OCI-LY7 (cell line): Measurements from ENCODE around the gene POLDIP3. TPM values are rescaled to one million over a fixed set of nuclear protein-coding genes. Genes with fewer than 3 reads are reported as not detected.

ENCODE experiments used
- BruUV-seq: library from RNA; stranded (reverse); fragments of 400-500 nt; replicated peaks from 2 replicates; lab custom pipeline; 2021; lab: Mats Ljungman, UMichigan
- CTCF ChIA-PET: fragments of 300-600 bp; sonication (Branson Sonifier 250); formaldehyde crosslinking; loops from one replicate; lab custom pipeline; 2022; ENCODE audit warnings: antibody characterized with exemption; ENCODE audit not compliant: unreplicated experiment; lab: Charles Lee
- POLR2A ChIA-PET: fragments of 300-600 bp; sonication (Branson Sonifier 250); formaldehyde crosslinking; loops from one replicate; lab custom pipeline; 2022; ENCODE audit warnings: antibody characterized with exemption; lab: Charles Lee
- DNase-seq: peaks from one replicate; pipeline ENCODE4 v3.0.0-alpha.2; 2015; ENCODE audit warnings: low spot score
- H2AFZ ChIP-seq: fragments of 200-600 bp; sonication (generic), shearing (Covaris generic); 2 replicates; pipeline ENCODE4 v1.6.1; 2014; ENCODE audit warnings: mild to moderate bottlenecking, antibody characterized with exemption, low read length, moderate library complexity
- H3K27ac ChIP-seq: fragments of 200-600 bp; sonication (generic); 2 replicates; pipeline ENCODE4 v1.5.1; 2014; ENCODE audit warnings: mixed run types, low read depth, mild to moderate bottlenecking, moderate library complexity, low read length, inconsistent platforms; ENCODE audit not compliant: poor library complexity, severe bottlenecking
- H3K36me3 ChIP-seq: fragments of 200-600 bp; sonication (generic); 2 replicates; pipeline ENCODE4 v1.6.1; 2014; ENCODE audit warnings: mild to moderate bottlenecking, antibody characterized with exemption, low read length, moderate library complexity, mixed read lengths; ENCODE audit not compliant: insufficient read depth
- H3K4me1 ChIP-seq: fragments of 200-600 bp; sonication (generic); 2 replicates; pipeline ENCODE4 v1.5.1; 2014; ENCODE audit warnings: mild to moderate bottlenecking, low read length; ENCODE audit not compliant: insufficient read depth, poor library complexity, severe bottlenecking
- H3K4me2 ChIP-seq: fragments of 200-600 bp; sonication (generic); 2 replicates; pipeline ENCODE4 v1.6.1; 2014; ENCODE audit warnings: mild to moderate bottlenecking, low read length
- H3K4me3 ChIP-seq: fragments of 200-600 bp; sonication (generic); 2 replicates; pipeline ENCODE4 v1.5.1; 2014; ENCODE audit warnings: mild to moderate bottlenecking, low read depth, low read length; ENCODE audit not compliant: poor library complexity, severe bottlenecking
- H3K79me2 ChIP-seq: fragments of 200-600 bp; sonication (generic); 2 replicates; pipeline ENCODE4 v1.6.1; 2016; ENCODE audit warnings: low read depth, mild to moderate bottlenecking, low read length, moderate library complexity, mixed read lengths; ENCODE audit not compliant: insufficient read depth
- H3K9me2 ChIP-seq: fragments of 200-600 bp; sonication (generic); 2 replicates; pipeline ENCODE4 v1.6.1; 2016; ENCODE audit warnings: mild to moderate bottlenecking, low read length, mixed read lengths; ENCODE audit not compliant: insufficient read depth
- H3K9me3 ChIP-seq: fragments of 200-600 bp; sonication (generic); 2 replicates; pipeline ENCODE4 v1.6.1; 2014; ENCODE audit warnings: mild to moderate bottlenecking, mixed run types, low read length, mixed read lengths
- H4K20me1 ChIP-seq: fragments of 200-600 bp; sonication (generic); 2 replicates; pipeline ENCODE4 v1.6.1; 2014; ENCODE audit warnings: mild to moderate bottlenecking, antibody characterized with exemption, low read length, moderate library complexity, mixed read lengths; ENCODE audit not compliant: insufficient read depth
- CTCF ChIP-seq: fragments of 200-600 bp; sonication (generic); conservative IDR thresholded peaks from 2 replicates; pipeline ENCODE4 v1.5.1; 2014; ENCODE audit warnings: mild to moderate bottlenecking, antibody characterized with exemption, low read length, moderate library complexity, mixed read lengths
- EZH2phosphoT487 ChIP-seq: fragments of 200-600 bp; sonication (generic); IDR thresholded peaks from 2 replicates; pipeline ENCODE4 v1.6.1; 2018; ENCODE audit warnings: low read depth, borderline replicate concordance, mild to moderate bottlenecking, mixed run types, antibody characterized with exemption, low read length, moderate library complexity, mixed read lengths
- intact Hi-C: fragments of 100-400 bp; cut with micrococcal nuclease; formaldehyde crosslinking; loops from one replicate; pipeline ENCODE4 v1.10.0; 2022; ENCODE audit not compliant: unreplicated experiment
- total RNA-seq, 2 experiments: library from RNA; depleted of rRNA in 1 of 2; stranded (reverse); fragments of >200 nt in 1 of 2; shearing (Covaris generic) in 1 of 2; gene quantifications; 2 replicates each; pipeline ENCODE4 v1.2.3, GENCODE V29; 2014 to 2022

POLDIP3 gene
- total RNA-seq, 2 experiments from 2014 or later: 70.7 to 73.5 TPM

GRCh38 chr22:42622061-42622710 is 7.5 kb upstream of the POLDIP3 start:
- no peaks in the 10 kb centered on the region for H3K79me2 ChIP-seq
- H3K9me3 ChIP-seq: no peaks in the 10 kb centered on the region
- ChIA-PET CTCF (no interaction called here), POLR2A (no interaction called here)
- no peak overlapping the region for H3K4me2 ChIP-seq
- no peaks in the 10 kb centered on the region for H4K20me1 ChIP-seq
- intact Hi-C loops: loop anchor here (2.0 to 5.0 kb wide), 2 partner anchors 27 to 140 kb away; partner anchors contain the start of gene CYB5R3
- peaks cover 25% of the 10 kb centered on the region for H3K36me3 ChIP-seq
- no TSS peak for BruUV-seq
- TF ChIP-seq EZH2phosphoT487: no peak
- no peak for TF ChIP-seq CTCF
- no peak for DNase-seq
- no peak overlapping the region for H2AFZ ChIP-seq
- no peaks in the 10 kb centered on the region for H3K9me2 ChIP-seq
- H3K4me1 ChIP-seq: peaks cover 27% of the 10 kb centered on the region
- H3K4me3 ChIP-seq: no peak overlapping the region
- H3K27ac ChIP-seq: no peak overlapping the region

- TF ChIP-seq CTCF (peak; percentile 96), EZH2phosphoT487 (no peak)
- peak; percentile 73 for DNase-seq
- Histone ChIP-seq H3K4me2 (no peak overlapping the region), H3K4me1 (peaks cover 27% of the 10 kb centered on the region), H4K20me1 (no peaks in the 10 kb centered on the region), H2AFZ (no peak overlapping the region), H3K79me2 (no peaks in the 10 kb centered on the region), H3K9me2 (no peaks in the 10 kb centered on the region), H3K4me3 (no peak overlapping the region), H3K36me3 (peaks cover 18% of the 10 kb centered on the region; the same call in 1 of the 2 replicates), H3K9me3 (no peaks in the 10 kb centered on the region), H3K27ac (no peak overlapping the region)
- BruUV-seq: no TSS peak
- CTCF ChIA-PET: interaction anchor here (1.7 kb wide), 1 partner anchor 198 kb away, joined by 6 read pairs; no protein-coding TSS in a partner anchor
- intact Hi-C loops: loop anchor here (1.0 to 5.0 kb wide), 4 partner anchors 27 to 199 kb away; partner anchors contain the start of gene CYB5R3
- POLR2A ChIA-PET: interaction anchor here (1.1 kb wide), 1 partner anchor 196 kb away, joined by 4 read pairs; no protein-coding TSS in a partner anchor
Observed at GRCh38 chr22:42621505-42622002, 6.9 kb upstream of the POLDIP3 start.

GRCh38 chr22:42620084-42620483 is 5.4 kb upstream of the POLDIP3 start:
- H3K79me2 ChIP-seq: no peaks in the 10 kb centered on the region
- peaks cover 38% of the 10 kb centered on the region for H3K4me1 ChIP-seq
- no peak for DNase-seq
- H2AFZ ChIP-seq: no peak overlapping the region
- intact Hi-C loops: loop anchor here (5.0 kb wide), 1 partner anchor 142 kb away; no protein-coding TSS in a partner anchor
- no peak overlapping the region for H3K4me3 ChIP-seq
- H3K27ac ChIP-seq: no peak overlapping the region
- no peaks in the 10 kb centered on the region for H3K9me3 ChIP-seq
- no peak overlapping the region for H3K4me2 ChIP-seq
- ChIA-PET CTCF (interaction anchor here (1.7 kb wide), 1 partner anchor 200 kb away, joined by 6 read pairs; no protein-coding TSS in a partner anchor), POLR2A (no interaction called here)
- H4K20me1 ChIP-seq: no peaks in the 10 kb centered on the region
- BruUV-seq: no TSS peak
- peaks cover 16% of the 10 kb centered on the region; the same call in 1 of the 2 replicates for H3K36me3 ChIP-seq
- H3K9me2 ChIP-seq: no peaks in the 10 kb centered on the region
- TF ChIP-seq EZH2phosphoT487 (no peak), CTCF (no peak)
